HEK293T (cell line): ENCODE data around the gene PXMP4.

Experiments used
- ARNT ChIP-seq: fragments of 450-650 bp; IDR thresholded peaks from 2 replicates; pipeline ENCODE4 v1.6.1; 2017; ENCODE audit warnings: mild to moderate bottlenecking
- BHLHE40 ChIP-seq: fragments of 450-650 bp; IDR thresholded peaks from 2 replicates; pipeline ENCODE4 v1.6.1; 2016; ENCODE audit warnings: mild to moderate bottlenecking, moderate library complexity, borderline replicate concordance
- ELF4 ChIP-seq: fragments of 450-650 bp; IDR thresholded peaks from 2 replicates; pipeline ENCODE4 v1.6.1; 2017; ENCODE audit warnings: antibody characterized with exemption
- FOXA1 ChIP-seq: fragments of 450-650 bp; IDR thresholded peaks from 2 replicates; pipeline ENCODE4 v1.6.1; 2016; ENCODE audit warnings: mild to moderate bottlenecking
- FOXK2 ChIP-seq: fragments of 450-650 bp; IDR thresholded peaks from 2 replicates; pipeline ENCODE4 v1.6.1; 2016; ENCODE audit warnings: mild to moderate bottlenecking
- HDGF ChIP-seq: fragments of 450-650 bp; IDR thresholded peaks from 2 replicates; pipeline ENCODE4 v1.6.1; 2017; ENCODE audit warnings: antibody characterized with exemption, borderline replicate concordance
- L3MBTL2 ChIP-seq: fragments of 450-650 bp; conservative IDR thresholded peaks from 2 replicates; pipeline ENCODE4 v1.6.1; 2016; ENCODE audit warnings: mild to moderate bottlenecking
- LEF1 ChIP-seq: fragments of 450-650 bp; IDR thresholded peaks from 2 replicates; pipeline ENCODE4 v1.6.1; 2017; ENCODE audit warnings: mild to moderate bottlenecking, borderline replicate concordance
- NFRKB ChIP-seq: fragments of 450-650 bp; IDR thresholded peaks from 2 replicates; pipeline ENCODE4 v1.6.1; 2016; ENCODE audit warnings: mild to moderate bottlenecking, moderate library complexity
- PKNOX1 ChIP-seq: fragments of 450-650 bp; IDR thresholded peaks from 2 replicates; pipeline ENCODE4 v1.6.1; 2016
- SP1 ChIP-seq: fragments of 450-650 bp; IDR thresholded peaks from 2 replicates; pipeline ENCODE4 v1.6.1; 2017
- SUZ12 ChIP-seq: fragments of 450-650 bp; IDR thresholded peaks from 2 replicates; pipeline ENCODE4 v1.6.1; 2016; ENCODE audit warnings: mild to moderate bottlenecking
- TARDBP ChIP-seq: fragments of 450-650 bp; IDR thresholded peaks from 2 replicates; pipeline ENCODE4 v1.6.1; 2016

GRCh38 chr20:33703498-33704137, 16.5 kb downstream of the PXMP4 start:
- TF ChIP-seq SP1 (no peak), FOXA1 (no peak), BHLHE40 (no peak), PKNOX1 (no peak), FOXK2 (no peak), LEF1 (no peak), SUZ12 (no peak), NFRKB (no peak), TARDBP (no peak), ELF4 (no peak), L3MBTL2 (no peak), HDGF (no peak), ARNT (no peak)
